ENCODE results near the gene PLB1. TPM values are rescaled to one million over a fixed set of nuclear protein-coding genes. Genes with fewer than 3 reads are reported as not detected.

PLB1 gene
- total RNA-seq, 1 experiment from 2014 or later, result 7.4 TPM

GRCh38 chr2:28693223-28693622, 197.4 kb downstream of the PLB1 start:
- no peak for DNase-seq (ENCODE audit: low read depth, low spot score)
- in situ Hi-C loops (cut with HindIII; ENCODE audit: low pct_unique_long_range_greater_than_20kb, low sequenced_read_pairs), result no loop called here

Small RNA genes lying within 50 kb of the gene (small RNA-seq; reads per million reads assigned to genes)
- gene RNA5SP89 (0 reads per million in 2 experiments), gene SNRPGP7 (0 reads per million in 2 experiments)

Other genes with a start within 250 kb of the PLB1 start
- gene FOSL2, start 103.2 kb upstream of the PLB1 start, total RNA-seq (2014; rRNA removed; shearing (Covaris generic)), result 16.8 and 19.1 TPM in 2 replicates